Astrocyte of the cerebellum (primary cell): ENCODE data around the gene GFAP.

Experiments used
- DNase-seq: peaks from one replicate; pipeline ENCODE4 v3.0.0-alpha.2; 2011; ENCODE audit warnings: low read depth
- H3K4me3 ChIP-seq: 2 replicates; pipeline ENCODE4 v1.5.1; 2011; ENCODE audit warnings: mild to moderate bottlenecking, low read depth, low read length, moderate library complexity
- in situ Hi-C: cut with HindIII; loops from 2 replicates; pipeline ENCODE4 v1.10.0; 2017; ENCODE audit warnings: low sequenced_read_pairs
- TF ChIP-seq, protein P1 (sequence below): IDR thresholded peaks from 2 replicates; pipeline ENCODE4 v1.5.1; 2012; ENCODE audit warnings: low read length, low read depth, moderate library complexity, mild to moderate bottlenecking; ENCODE audit errors: missing control alignments

GFAP gene

DNA sequence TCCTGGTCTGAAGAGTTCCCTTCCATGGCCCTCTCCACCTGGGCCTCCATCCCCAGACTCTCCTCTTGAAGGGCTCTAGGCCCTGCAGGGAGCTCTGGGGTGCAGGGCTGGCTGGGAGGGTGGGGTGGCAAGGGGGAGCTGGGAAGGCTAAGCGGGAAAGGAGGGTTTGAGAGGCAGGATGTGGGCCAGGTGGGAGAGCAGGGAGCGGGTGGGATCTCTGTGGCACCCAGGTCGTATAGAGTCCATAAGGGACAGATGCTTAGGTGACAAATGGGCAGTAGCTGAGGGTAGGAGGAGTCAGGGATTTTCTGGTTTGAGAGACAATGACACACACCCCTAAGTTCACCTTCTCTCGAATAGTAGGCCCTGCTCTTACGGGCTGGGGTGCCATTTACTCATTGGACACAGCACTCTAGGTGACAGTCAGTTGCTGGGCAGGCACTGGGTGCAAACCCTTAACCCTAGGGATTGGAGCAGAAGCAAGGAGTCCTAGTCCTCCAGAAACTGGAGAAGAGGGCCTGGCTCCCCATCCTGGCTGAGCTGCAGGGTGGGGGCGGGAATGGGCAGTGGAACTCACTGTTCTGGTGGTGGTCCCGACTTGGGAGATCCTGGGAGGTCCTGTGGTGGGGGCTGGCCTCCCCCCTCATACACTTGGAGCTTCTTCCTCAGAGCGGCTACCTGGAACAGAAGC lies 16.9 kb upstream of the GFAP start:
- in situ Hi-C loops = no loop called here
- TF ChIP-seq, protein P1, sequence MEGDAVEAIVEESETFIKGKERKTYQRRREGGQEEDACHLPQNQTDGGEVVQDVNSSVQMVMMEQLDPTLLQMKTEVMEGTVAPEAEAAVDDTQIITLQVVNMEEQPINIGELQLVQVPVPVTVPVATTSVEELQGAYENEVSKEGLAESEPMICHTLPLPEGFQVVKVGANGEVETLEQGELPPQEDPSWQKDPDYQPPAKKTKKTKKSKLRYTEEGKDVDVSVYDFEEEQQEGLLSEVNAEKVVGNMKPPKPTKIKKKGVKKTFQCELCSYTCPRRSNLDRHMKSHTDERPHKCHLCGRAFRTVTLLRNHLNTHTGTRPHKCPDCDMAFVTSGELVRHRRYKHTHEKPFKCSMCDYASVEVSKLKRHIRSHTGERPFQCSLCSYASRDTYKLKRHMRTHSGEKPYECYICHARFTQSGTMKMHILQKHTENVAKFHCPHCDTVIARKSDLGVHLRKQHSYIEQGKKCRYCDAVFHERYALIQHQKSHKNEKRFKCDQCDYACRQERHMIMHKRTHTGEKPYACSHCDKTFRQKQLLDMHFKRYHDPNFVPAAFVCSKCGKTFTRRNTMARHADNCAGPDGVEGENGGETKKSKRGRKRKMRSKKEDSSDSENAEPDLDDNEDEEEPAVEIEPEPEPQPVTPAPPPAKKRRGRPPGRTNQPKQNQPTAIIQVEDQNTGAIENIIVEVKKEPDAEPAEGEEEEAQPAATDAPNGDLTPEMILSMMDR = no peak
- no peak for DNase-seq
- H3K4me3 ChIP-seq = no peak overlapping the region

DNA sequence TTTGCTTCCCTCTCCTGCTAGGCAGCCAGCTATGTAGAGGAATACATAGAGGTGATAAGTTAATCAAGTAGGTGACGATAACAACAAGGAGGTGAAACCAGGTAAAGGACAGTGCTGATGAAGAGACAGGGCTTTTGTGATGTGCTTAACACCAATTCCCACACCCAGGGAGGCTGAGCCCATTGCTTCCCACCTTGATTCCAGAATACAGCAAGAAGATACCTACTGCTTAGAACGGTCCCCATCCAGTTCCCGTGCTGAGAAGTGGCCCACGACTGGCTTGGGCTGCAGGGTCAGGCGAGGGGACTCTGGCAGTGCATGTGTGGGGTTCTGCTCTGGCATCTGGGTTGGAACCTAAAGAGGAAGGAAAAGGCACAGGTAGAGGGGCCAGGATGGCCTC lies 16.1 kb upstream of the GFAP start:
- in situ Hi-C loops = no loop called here
- no peak overlapping the region for H3K4me3 ChIP-seq
- TF ChIP-seq, protein P1 = no peak
- no peak for DNase-seq

DNA sequence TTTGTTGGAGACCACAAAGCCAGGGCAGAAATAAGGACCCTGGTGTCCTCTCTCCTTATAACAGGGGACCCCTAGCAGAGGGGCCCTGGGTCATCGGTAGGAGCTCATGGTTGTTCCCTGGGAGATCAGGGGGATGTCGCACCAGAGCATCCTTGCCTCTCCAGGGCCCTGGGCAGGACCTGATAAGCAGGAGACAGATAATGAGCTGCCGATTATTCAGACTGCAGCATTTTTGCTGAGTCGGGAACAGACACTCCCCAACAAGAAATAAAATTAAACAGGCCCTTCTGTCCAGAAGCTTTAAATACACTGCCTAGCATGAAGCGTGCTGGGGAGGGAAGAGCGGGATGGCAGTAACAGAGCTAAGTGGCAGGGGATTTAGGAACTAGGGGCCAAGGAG lies 15.4 kb upstream of the GFAP start:
- in situ Hi-C loops = no loop called here
- TF ChIP-seq, protein P1 = no peak

DNA sequence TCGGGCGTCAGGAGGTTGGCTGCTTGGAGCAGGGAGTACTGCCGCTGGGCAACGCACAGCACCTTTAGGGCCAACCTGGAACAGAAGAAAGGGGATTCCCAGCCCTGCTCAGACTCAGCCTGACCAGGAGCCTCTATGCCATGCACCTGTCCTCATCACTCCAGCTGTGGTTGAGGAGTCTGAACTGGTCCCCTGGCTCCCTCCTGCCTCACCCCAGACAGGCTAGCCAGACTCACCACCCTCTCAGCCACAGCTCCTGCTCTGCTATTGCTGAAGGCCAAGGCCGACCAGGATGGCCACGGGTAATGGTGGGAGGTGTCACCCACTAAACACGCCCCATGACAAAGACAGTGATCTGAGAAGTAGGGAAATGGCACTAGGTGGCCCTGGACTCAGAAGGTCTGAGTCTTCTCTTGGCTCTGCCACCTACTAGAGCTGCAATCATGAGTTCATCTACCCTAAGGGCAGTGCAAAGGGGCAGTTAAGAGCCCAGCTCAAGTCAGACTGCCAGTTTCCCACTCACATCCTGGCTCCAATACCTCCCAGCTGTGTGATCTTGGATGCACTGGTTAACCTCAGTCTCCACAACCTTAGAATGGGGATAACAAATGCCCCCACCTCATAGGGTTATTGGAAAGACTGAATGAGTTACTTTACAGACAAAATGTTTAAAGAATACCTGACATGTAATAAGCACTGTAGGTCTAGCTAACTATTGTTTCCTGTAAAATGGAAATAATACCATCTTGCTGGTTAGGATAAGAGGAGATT lies 13.8 kb upstream of the GFAP start:
- TF ChIP-seq, protein P1 = no peak
- in situ Hi-C loops = no loop called here
- DNase-seq = no peak
- H3K4me3 ChIP-seq = no peak overlapping the region

More for the DNA sequence above, 15.4 kb upstream of the GFAP start:
- no peak overlapping the region for H3K4me3 ChIP-seq
- no peak for DNase-seq

DNA sequence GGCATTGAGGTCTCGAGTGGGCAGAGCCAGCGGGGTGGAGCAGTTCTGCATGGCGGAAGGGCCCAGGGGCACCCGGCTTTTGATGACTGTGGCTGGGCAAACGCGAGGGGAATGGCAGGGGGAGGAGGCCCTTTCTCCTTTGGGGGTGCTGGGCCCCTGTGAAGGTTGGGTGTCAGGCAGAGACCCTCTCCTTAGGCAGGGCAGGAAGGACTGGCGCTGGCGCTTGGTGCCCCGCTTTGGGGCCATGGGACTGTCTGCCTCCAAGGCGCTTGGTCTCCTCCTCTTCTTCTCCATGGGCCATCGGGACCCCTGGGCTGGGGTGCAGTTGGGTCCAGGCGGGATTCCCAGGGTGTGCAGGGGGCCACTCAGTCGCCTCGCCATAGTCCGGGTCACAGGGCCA lies 12.8 kb upstream of the GFAP start:
- no peak overlapping the region for H3K4me3 ChIP-seq
- TF ChIP-seq, protein P1 = no peak
- in situ Hi-C loops = no loop called here
- no peak for DNase-seq

DNA sequence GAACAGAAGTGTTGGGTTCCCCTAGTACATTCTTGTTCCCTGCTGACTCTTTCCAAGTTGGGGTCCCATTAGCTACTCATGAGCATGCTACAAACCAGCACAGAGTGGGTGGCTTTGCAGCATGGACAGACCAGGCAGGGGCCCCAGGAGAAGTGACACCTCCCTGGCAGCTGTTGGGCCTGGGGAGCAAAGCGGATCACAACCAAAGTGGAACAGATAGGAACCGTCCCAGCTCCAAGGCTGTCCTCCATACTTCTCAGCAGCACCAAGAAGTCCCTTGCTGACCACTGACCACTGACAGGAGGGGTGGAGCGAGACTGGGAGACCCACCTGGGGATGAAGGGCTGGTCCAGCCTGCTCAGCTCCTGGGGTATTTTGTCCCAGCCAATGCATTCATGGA lies 12.4 kb upstream of the GFAP start:
- TF ChIP-seq, protein P1 = no peak
- no peak for DNase-seq
- in situ Hi-C loops = no loop called here
- H3K4me3 ChIP-seq = no peak overlapping the region
